Measurements from ENCODE around the gene MRPS9. TPM values are rescaled to one million over a fixed set of nuclear protein-coding genes. Genes with fewer than 3 reads are reported as not detected.

Gene MRPS9
- total and polyA plus RNA-seq, 4 donors = 12.8 to 22.1 (median 17.5) TPM

GRCh38 chr2:105087273-105087672 lies 49.4 kb downstream of the MRPS9 start:
- H3K4me3 ChIP-seq (ENCODE audit: low read length in 2 of 2) = no peak overlapping the region
- 44 to 50% methylated on average over 1 of the region's 1 CpG for WGBS, 2 donors
- ATAC-seq (ENCODE audit: low FRiP score) = no peak
- H3K27me3 ChIP-seq (ENCODE audit: control insufficient read depth in 1 of 2, insufficient read depth in 2 of 2, low read length in 1 of 2) = no peaks in the 10 kb centered on the region
- H3K4me1 ChIP-seq (ENCODE audit: control insufficient read depth in 1 of 2, insufficient read depth in 2 of 2, low read length in 2 of 2) = no peaks in the 10 kb centered on the region
- no peaks in the 10 kb centered on the region for H3K9me3 ChIP-seq (ENCODE audit: control insufficient read depth, low read length)
- intact Hi-C loops (cut with DNase I) = no loop called here
- H3K36me3 ChIP-seq (ENCODE audit: control insufficient read depth in 1 of 2, insufficient read depth in 2 of 2, low read length in 1 of 2) = peaks cover 0 to 2% of the 10 kb centered on the region in 2 donors
- no peak overlapping the region for H3K27ac ChIP-seq (ENCODE audit: low read depth in 1 of 2, low read length in 2 of 2)
- no peak for DNase-seq

GRCh38 chr2:105090091-105090490 lies 52.2 kb downstream of the MRPS9 start:
- no peaks in the 10 kb centered on the region for H3K27me3 ChIP-seq (ENCODE audit: control insufficient read depth in 1 of 2, insufficient read depth in 2 of 2, low read length in 1 of 2)
- 91 to 93% methylated on average over 5 of the region's 5 CpGs for WGBS, 2 donors
- DNase-seq = no peak
- H3K9me3 ChIP-seq (ENCODE audit: control insufficient read depth, low read length) = no peaks in the 10 kb centered on the region
- intact Hi-C loops (cut with DNase I) = no loop called here
- H3K4me1 ChIP-seq (ENCODE audit: control insufficient read depth in 1 of 2, insufficient read depth in 2 of 2, low read length in 2 of 2) = no peaks in the 10 kb centered on the region
- H3K4me3 ChIP-seq (ENCODE audit: low read length in 2 of 2) = no peak overlapping the region
- peaks cover 0 to 2% of the 10 kb centered on the region in 2 donors for H3K36me3 ChIP-seq (ENCODE audit: control insufficient read depth in 1 of 2, insufficient read depth in 2 of 2, low read length in 1 of 2)
- ATAC-seq (ENCODE audit: low FRiP score) = no peak
- no peak overlapping the region for H3K27ac ChIP-seq (ENCODE audit: low read depth in 1 of 2, low read length in 2 of 2)

- DNase-seq (no peak), ATAC-seq (ENCODE audit: low FRiP score) (no peak)
- H3K9me3 ChIP-seq (ENCODE audit: control insufficient read depth, low read length) = no peaks in the 10 kb centered on the region
- WGBS, 2 donors = 84 to 87% methylated on average over 5 of the region's 5 CpGs
- H3K27me3 ChIP-seq (ENCODE audit: control insufficient read depth in 1 of 2, insufficient read depth in 2 of 2, low read length in 1 of 2) = no peaks in the 10 kb centered on the region
- no peaks in the 10 kb centered on the region for H3K4me1 ChIP-seq (ENCODE audit: control insufficient read depth in 1 of 2, insufficient read depth in 2 of 2, low read length in 2 of 2)
- H3K27ac ChIP-seq (ENCODE audit: low read depth in 1 of 2, low read length in 2 of 2) = no peak overlapping the region
- intact Hi-C loops (cut with DNase I) = no loop called here
- H3K36me3 ChIP-seq (ENCODE audit: control insufficient read depth in 1 of 2, insufficient read depth in 2 of 2, low read length in 1 of 2) = peaks cover 0 to 2% of the 10 kb centered on the region in 2 donors
- H3K4me3 ChIP-seq (ENCODE audit: low read length in 2 of 2) = no peak overlapping the region
Observed at GRCh38 chr2:105092797-105093196, 54.9 kb downstream of the MRPS9 start.

- no peak for DNase-seq
- H3K4me1 ChIP-seq (ENCODE audit: control insufficient read depth in 1 of 2, insufficient read depth in 2 of 2, low read length in 2 of 2) = no peaks in the 10 kb centered on the region
- no peak overlapping the region for H3K4me3 ChIP-seq (ENCODE audit: low read length in 2 of 2)
- peaks cover 0 to 3% of the 10 kb centered on the region in 2 donors for H3K36me3 ChIP-seq (ENCODE audit: control insufficient read depth in 1 of 2, insufficient read depth in 2 of 2, low read length in 1 of 2)
- H3K27me3 ChIP-seq (ENCODE audit: control insufficient read depth in 1 of 2, insufficient read depth in 2 of 2, low read length in 1 of 2) = no peaks in the 10 kb centered on the region
- H3K27ac ChIP-seq (ENCODE audit: low read depth in 1 of 2, low read length in 2 of 2) = no peak overlapping the region
- no peak for ATAC-seq (ENCODE audit: low FRiP score)
- no peaks in the 10 kb centered on the region for H3K9me3 ChIP-seq (ENCODE audit: control insufficient read depth, low read length)
- 95 to 96% methylated on average over 1 of the region's 1 CpG for WGBS, 2 donors
- intact Hi-C loops (cut with DNase I) = no loop called here
Observed at GRCh38 chr2:105099153-105099552, 61.3 kb downstream of the MRPS9 start.

GRCh38 chr2:105100046-105100840 lies 62.4 kb downstream of the MRPS9 start:
- H3K4me1 ChIP-seq (ENCODE audit: control insufficient read depth in 1 of 2, insufficient read depth in 2 of 2, low read length in 2 of 2) = no peaks in the 10 kb centered on the region
- DNase-seq (no peak), ATAC-seq (ENCODE audit: low FRiP score) (no peak)
- intact Hi-C loops (cut with DNase I) = no loop called here
- no peak overlapping the region for H3K4me3 ChIP-seq (ENCODE audit: low read length in 2 of 2)
- H3K27ac ChIP-seq (ENCODE audit: low read depth in 1 of 2, low read length in 2 of 2) = no peak overlapping the region
- no peaks in the 10 kb centered on the region for H3K9me3 ChIP-seq (ENCODE audit: control insufficient read depth, low read length)
- peaks cover 0 to 3% of the 10 kb centered on the region in 2 donors for H3K36me3 ChIP-seq (ENCODE audit: control insufficient read depth in 1 of 2, insufficient read depth in 2 of 2, low read length in 1 of 2)
- no peaks in the 10 kb centered on the region for H3K27me3 ChIP-seq (ENCODE audit: control insufficient read depth in 1 of 2, insufficient read depth in 2 of 2, low read length in 1 of 2)
- WGBS, 2 donors = 88 to 89% methylated on average over 9 of the region's 9 CpGs

GRCh38 chr2:105102001-105102400 lies 64.1 kb downstream of the MRPS9 start:
- H3K27me3 ChIP-seq (ENCODE audit: control insufficient read depth in 1 of 2, insufficient read depth in 2 of 2, low read length in 1 of 2) = no peaks in the 10 kb centered on the region
- intact Hi-C loops (cut with DNase I) = no loop called here
- WGBS, 2 donors = 87 to 90% methylated on average over 12 of the region's 12 CpGs
- H3K4me1 ChIP-seq (ENCODE audit: control insufficient read depth in 1 of 2, insufficient read depth in 2 of 2, low read length in 2 of 2) = no peaks in the 10 kb centered on the region
- no peak overlapping the region for H3K27ac ChIP-seq (ENCODE audit: low read depth in 1 of 2, low read length in 2 of 2)
- ATAC-seq (ENCODE audit: low FRiP score) (no peak), DNase-seq (no peak)
- peaks cover 0 to 3% of the 10 kb centered on the region in 2 donors for H3K36me3 ChIP-seq (ENCODE audit: control insufficient read depth in 1 of 2, insufficient read depth in 2 of 2, low read length in 1 of 2)
- H3K9me3 ChIP-seq (ENCODE audit: control insufficient read depth, low read length) = no peaks in the 10 kb centered on the region
- H3K4me3 ChIP-seq (ENCODE audit: low read length in 2 of 2) = no peak overlapping the region

GRCh38 chr2:105102963-105103421 lies 65.1 kb downstream of the MRPS9 start:
- no peaks in the 10 kb centered on the region for H3K27me3 ChIP-seq (ENCODE audit: control insufficient read depth in 1 of 2, insufficient read depth in 2 of 2, low read length in 1 of 2)
- DNase-seq = no peak
- peaks cover 0 to 3% of the 10 kb centered on the region in 2 donors for H3K36me3 ChIP-seq (ENCODE audit: control insufficient read depth in 1 of 2, insufficient read depth in 2 of 2, low read length in 1 of 2)
- H3K27ac ChIP-seq (ENCODE audit: low read depth in 1 of 2, low read length in 2 of 2) = no peak overlapping the region
- H3K4me3 ChIP-seq (ENCODE audit: low read length in 2 of 2) = no peak overlapping the region
- H3K4me1 ChIP-seq (ENCODE audit: control insufficient read depth in 1 of 2, insufficient read depth in 2 of 2, low read length in 2 of 2) = no peaks in the 10 kb centered on the region
- ATAC-seq (ENCODE audit: low FRiP score) = no peak
- 45 to 46% methylated on average over 13 of the region's 13 CpGs for WGBS, 2 donors
- intact Hi-C loops (cut with DNase I) = no loop called here
- no peaks in the 10 kb centered on the region for H3K9me3 ChIP-seq (ENCODE audit: control insufficient read depth, low read length)

- intact Hi-C loops (cut with DNase I) = no loop called here
- Histone ChIP-seq H3K27me3 (ENCODE audit: control insufficient read depth in 1 of 2, insufficient read depth in 2 of 2, low read length in 1 of 2) (no peaks in the 10 kb centered on the region), H3K4me3 (ENCODE audit: low read length in 2 of 2) (no peak overlapping the region), H3K36me3 (ENCODE audit: control insufficient read depth in 1 of 2, insufficient read depth in 2 of 2, low read length in 1 of 2) (peaks cover 0 to 3% of the 10 kb centered on the region in 2 donors), H3K9me3 (ENCODE audit: control insufficient read depth, low read length) (no peaks in the 10 kb centered on the region), H3K4me1 (ENCODE audit: control insufficient read depth in 1 of 2, insufficient read depth in 2 of 2, low read length in 2 of 2) (no peaks in the 10 kb centered on the region), H3K27ac (ENCODE audit: low read depth in 1 of 2, low read length in 2 of 2) (no peak overlapping the region)
- 83 to 89% methylated on average over 6 of the region's 6 CpGs for WGBS, 2 donors
- no peak for ATAC-seq (ENCODE audit: low FRiP score)
- DNase-seq = no peak
Observed at GRCh38 chr2:105103481-105103880, 65.6 kb downstream of the MRPS9 start.

- Histone ChIP-seq H3K4me3 (ENCODE audit: low read length in 2 of 2) (no peak overlapping the region), H3K9me3 (ENCODE audit: control insufficient read depth, low read length) (no peaks in the 10 kb centered on the region), H3K4me1 (ENCODE audit: control insufficient read depth in 1 of 2, insufficient read depth in 2 of 2, low read length in 2 of 2) (no peaks in the 10 kb centered on the region), H3K27ac (ENCODE audit: low read depth in 1 of 2, low read length in 2 of 2) (no peak overlapping the region), H3K27me3 (ENCODE audit: control insufficient read depth in 1 of 2, insufficient read depth in 2 of 2, low read length in 1 of 2) (no peaks in the 10 kb centered on the region), H3K36me3 (ENCODE audit: control insufficient read depth in 1 of 2, insufficient read depth in 2 of 2, low read length in 1 of 2) (peaks cover 0 to 3% of the 10 kb centered on the region in 2 donors)
- DNase-seq (no peak), ATAC-seq (ENCODE audit: low FRiP score) (no peak)
- 91 to 93% methylated on average over 8 of the region's 8 CpGs for WGBS, 2 donors
- intact Hi-C loops (cut with DNase I) = no loop called here
Observed at GRCh38 chr2:105104208-105104731, 66.4 kb downstream of the MRPS9 start.
